H1 (cell line): Measurements from ENCODE around the gene BLOC1S1. TPM values are rescaled to one million over a fixed set of nuclear protein-coding genes. Genes with fewer than 3 reads are reported as not detected.

Experiments
- ATF3 ChIP-seq: IDR thresholded peaks from 2 replicates; pipeline ENCODE4 v1.6.1; 2011; ENCODE audit warnings: low read depth, mild to moderate bottlenecking, low read length; ENCODE audit not compliant: insufficient read depth
- CTCF ChIP-seq, 3 experiments: IDR thresholded peaks; 1 replicate in 2 of 3; 2 replicates in 1 of 3; pipeline versions ENCODE4 v1.5.1 to v1.6.1; 2011; ENCODE audit warnings: low read length in 3 of 3, mild to moderate bottlenecking in 3 of 3, inconsistent platforms in 2 of 3, low read depth in 1 of 3, moderate library complexity in 1 of 3; ENCODE audit not compliant: insufficient read depth in 1 of 3; ENCODE audit errors: control extremely low read depth in 1 of 3
- polyA plus RNA-seq, 7 experiments: library from polyadenylated mRNA; depleted of rRNA in 3 of 7; stranded (reverse) in 5 of 7; unstranded in 2 of 7; fragments of >200 nt in 5 of 7; fragments of 200-250 nt in 2 of 7; gene quantifications; 1 replicate in 5 of 7; 2 replicates in 1 of 7; 4 replicates in 1 of 7; pipeline versions ENCODE4 v1.2.1 to v1.2.3, GENCODE V29; 2011 to 2013; ENCODE audit warnings: missing spikeins in 2 of 7, mixed read lengths in 2 of 7
- total RNA-seq: library from RNA; stranded (reverse); fragmentation: NEBNext Ultra II Directional; extraction: Animal tissue kit (Norgen Biotek cat#: 25700); gene quantifications from 2 replicates; pipeline ENCODE4 v1.2.1, GENCODE V29; 2021

BLOC1S1 gene
- total and polyA plus RNA-seq, 2 of the 8 experiments (the other 6 are each of a cell fraction or from before 2014, with no cell fraction given): 91.1 to 185 TPM

- no peak for TF ChIP-seq ATF3
- no peak for TF ChIP-seq CTCF (IDR thresholded peaks at IDR 0.05; ENCODE audit: control extremely low read depth in 1 of 3, insufficient read depth in 1 of 3, low read depth in 1 of 3, low read length in 3 of 3)
- TF ChIP-seq, all 59 proteins: peak for 0
Observed at GRCh38 chr12:55741931-55742680, 26.3 kb downstream of the BLOC1S1 start (continued).
